NCI-H748 treated with DMSO at 0.1 percent for 48 hours (cell line): Measurements from ENCODE around the gene LARP1.
"Not testable (repeated sequence)": the region's sequence is repeated elsewhere in the genome, so short reads cannot be mapped to it uniquely, and the experiment has no call there.

Source experiments
- DNase-seq: peaks from one replicate; lab custom pipeline; 2025; lab: John Stamatoyannopoulos, UW

Gene LARP1

DNA sequence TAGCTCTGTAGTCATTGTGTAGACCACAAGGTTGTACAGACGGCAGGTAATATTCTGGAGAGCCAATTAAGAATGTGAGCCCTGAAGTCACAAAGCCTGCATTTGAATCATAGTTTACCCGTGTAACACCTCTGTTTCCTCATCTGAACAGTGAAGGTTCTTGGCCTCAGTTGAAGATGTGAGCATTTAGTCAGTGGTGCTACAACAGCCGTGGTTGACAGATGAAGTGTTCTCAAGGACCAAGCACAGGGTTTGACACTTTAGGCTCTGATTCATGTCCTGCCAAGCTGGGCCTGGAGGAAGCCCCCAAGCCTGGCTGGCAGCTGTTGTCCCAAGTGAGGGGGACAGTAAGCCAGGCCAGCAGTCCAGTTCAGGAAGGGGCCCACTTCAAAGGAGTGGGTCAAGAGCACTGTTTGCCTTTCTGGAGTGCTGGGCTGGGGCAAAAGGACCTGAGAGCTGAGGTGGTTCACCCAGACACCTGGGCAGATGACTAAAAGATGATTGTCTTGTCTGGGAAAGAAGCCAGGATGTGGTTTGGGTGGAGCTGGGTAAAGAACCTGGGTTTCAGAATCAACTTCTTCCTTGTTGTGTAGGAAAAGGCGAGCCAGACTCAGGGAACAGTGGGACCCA, 74.5 kb downstream of the LARP1 start:
- no peak for DNase-seq

DNA sequence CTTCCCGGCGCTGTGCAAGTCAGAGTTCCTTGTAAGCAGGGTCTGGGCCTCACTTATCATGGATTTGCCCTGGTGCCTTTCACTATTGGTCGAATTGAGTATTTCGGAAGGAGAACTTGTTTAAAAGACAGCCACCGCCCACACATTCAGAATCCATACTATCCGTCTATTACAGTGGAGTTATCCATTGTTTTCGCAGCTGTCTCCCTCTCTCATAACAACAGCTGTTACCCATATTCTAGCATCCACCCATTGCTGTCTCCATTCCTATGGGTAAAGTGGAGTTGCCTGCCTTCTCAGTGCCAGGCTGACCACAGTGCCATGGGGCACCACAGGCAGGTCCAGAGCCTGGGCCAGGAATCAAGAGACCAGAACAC, 75.0 kb downstream of the LARP1 start:
- no peak for DNase-seq

DNA sequence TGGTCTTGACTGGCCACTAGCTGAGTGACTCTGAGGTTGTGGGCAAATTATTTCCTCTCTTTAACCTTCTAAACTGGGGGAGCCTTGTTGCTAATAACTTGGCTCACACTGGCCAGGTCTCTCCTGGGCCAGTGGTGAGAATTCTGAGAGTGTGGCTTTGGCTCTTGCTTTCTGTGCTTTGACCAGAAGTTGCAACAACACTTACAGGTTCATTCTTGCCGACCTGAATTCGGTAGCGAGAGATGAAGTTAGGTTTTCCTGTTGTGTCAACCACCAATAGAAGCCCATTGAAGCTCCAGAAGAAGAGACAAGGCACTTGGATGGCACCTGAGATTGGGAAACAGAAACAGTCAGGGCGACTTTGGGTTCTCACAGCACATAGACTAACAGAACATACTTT, 75.4 kb downstream of the LARP1 start:
- DNase-seq: no peak

- no peak for DNase-seq
Observed at GRCh38 chr5:154831451-154831850, 76.3 kb downstream of the LARP1 start.

- DNase-seq: not testable (repeated sequence)
Observed at GRCh38 chr5:154832804-154833203, 77.6 kb downstream of the LARP1 start.

GRCh38 chr5:154834053-154834452, 78.9 kb downstream of the LARP1 start:
- DNase-seq: no peak

- DNase-seq: not testable (repeated sequence)
Observed at GRCh38 chr5:154835701-154836052, 80.5 kb downstream of the LARP1 start.

GRCh38 chr5:154836225-154836624, 81.0 kb downstream of the LARP1 start:
- DNase-seq: no peak

GRCh38 chr5:154837009-154837901, 82.1 kb downstream of the LARP1 start:
- no peak for DNase-seq

- DNase-seq: no peak
Observed at GRCh38 chr5:154840435-154841272, 85.5 kb downstream of the LARP1 start.

- DNase-seq: no peak
Observed at GRCh38 chr5:154841273-154841661, 86.1 kb downstream of the LARP1 start.

DNA sequence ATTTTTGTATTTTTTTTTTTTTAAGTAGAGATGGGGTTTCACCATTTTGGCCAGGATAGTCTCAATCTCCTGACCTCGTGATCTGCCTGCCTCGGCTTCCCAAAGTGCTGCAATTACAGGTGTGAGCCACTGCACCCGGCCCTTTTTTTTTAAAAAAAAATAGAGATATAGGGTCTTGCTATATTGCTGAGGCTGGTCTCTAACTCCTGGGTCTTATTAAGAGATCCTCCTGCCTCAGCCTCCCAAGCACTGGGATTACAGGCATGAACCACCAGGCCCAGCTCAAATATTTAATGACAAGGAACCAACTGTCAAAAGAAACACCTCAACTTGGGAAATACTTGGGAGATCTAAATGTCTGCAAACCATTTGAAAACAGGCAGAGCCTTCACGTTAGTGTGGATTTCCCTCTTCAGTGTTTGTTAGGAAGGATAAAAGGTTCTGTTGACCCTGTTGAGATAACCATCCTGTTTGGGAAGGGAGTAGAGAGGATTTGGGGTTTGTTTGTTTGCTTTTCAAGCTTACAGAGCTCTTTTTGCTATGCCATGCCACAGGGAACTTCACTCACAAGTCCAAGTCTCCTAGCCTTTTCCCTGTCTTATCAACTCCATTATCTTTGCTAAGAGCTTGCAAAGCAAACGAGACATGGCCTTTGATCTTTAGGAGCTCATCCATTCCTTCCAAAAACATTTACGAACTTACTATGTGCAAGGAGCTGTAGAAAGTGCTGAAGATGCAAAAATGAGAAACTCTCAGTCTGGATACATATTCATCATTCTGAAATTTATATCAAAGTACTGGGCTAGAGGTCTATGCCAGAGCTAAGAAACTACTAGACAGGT, 87.7 kb downstream of the LARP1 start:
- no peak for DNase-seq

- no peak for DNase-seq
Observed at GRCh38 chr5:154844809-154845208, 89.6 kb downstream of the LARP1 start.

DNA sequence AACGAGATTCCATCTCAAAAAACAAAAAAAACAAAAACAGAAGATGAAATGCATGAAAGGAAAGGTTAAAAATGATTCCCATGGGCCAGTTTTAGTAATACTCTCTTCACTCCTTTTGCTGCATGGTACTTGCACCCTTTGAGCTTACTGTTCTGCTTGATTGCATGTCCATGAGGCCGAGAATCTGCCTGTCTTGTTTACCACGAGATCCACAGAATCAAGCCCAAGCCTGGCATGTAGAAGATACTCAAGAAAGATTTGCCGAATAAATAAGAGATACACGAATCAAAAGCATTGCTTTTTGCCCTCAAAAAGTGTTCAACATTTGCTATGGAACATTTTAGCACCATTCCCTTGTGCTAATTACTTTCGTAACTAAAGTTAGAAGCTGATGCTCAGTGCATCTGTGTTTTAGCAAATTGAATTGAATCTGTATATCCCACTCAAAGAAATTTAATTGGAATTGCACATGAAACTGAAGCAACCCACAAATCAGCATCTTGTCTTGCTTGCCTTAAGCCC, 94.1 kb downstream of the LARP1 start:
- no peak for DNase-seq

GRCh38 chr5:154849791-154850201, 94.6 kb downstream of the LARP1 start:
- no peak for DNase-seq

DNA sequence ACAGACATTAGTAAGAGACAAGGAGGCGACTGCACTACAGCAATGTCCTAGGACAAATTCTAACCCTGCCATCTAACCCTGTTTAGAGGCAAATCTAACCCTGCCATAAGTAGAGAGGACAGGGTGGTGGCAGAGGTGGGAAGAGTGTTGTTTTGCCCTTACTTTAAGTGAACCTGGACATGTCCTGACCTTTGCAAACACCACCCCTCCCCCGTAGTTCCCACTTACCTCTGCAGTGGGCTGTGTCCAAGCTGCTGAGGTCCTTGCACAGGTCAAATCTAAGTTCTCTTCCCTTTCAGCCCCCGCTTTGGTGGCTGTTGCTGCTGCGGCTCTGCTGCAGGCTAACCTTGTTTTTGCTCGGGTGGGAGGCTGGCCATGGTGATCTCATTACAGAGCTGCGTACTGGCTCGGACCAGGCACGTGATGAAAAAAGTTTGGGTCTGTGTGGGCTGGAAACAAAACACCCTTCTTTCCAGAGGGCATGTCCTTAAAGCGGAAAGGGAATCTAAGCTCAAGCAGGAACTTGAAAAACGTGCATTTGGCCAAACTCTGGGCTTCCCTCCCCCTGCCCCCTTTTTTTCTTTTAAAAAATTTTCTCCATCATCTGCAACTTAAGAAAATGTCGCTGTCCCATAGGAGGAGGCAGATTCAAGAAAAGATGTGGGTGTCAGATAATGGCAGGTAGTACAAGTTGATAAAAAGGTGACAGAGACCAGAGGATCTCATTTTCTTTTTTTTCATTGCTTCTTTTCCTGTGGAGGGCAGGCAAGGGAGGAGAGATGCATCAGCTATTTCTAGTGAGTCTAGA, 95.3 kb downstream of the LARP1 start, which contains the start of gene FAXDC2:
FAXDC2 (minus strand) TSS at position 349 of the 808 bp plus-strand sequence. CDS start 12,425 bp downstream, outside the sequence.
- DNase-seq: no peak

DNA sequence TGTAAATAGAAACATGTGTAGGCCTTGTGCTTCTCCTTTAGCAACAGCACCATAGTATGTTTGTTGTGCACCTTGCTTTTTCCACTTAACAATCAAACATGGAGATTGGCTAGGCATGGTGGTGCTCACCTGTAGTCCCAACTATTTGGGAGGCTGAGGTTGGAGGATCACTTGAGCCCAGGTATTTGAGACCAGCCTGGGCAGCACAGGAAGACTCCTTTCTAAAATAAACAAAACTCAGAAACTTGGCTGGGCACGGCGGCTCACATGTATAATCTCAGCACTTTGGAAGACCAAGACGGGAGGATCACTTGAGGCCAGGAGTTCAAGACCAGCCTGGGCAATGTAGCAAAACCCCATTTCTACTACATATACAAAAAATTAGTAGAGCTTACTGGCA, 96.2 kb downstream of the LARP1 start:
- DNase-seq: no peak

GRCh38 chr5:154857530-154858296, 102.5 kb downstream of the LARP1 start:
- DNase-seq: peak; percentile 98

DNA sequence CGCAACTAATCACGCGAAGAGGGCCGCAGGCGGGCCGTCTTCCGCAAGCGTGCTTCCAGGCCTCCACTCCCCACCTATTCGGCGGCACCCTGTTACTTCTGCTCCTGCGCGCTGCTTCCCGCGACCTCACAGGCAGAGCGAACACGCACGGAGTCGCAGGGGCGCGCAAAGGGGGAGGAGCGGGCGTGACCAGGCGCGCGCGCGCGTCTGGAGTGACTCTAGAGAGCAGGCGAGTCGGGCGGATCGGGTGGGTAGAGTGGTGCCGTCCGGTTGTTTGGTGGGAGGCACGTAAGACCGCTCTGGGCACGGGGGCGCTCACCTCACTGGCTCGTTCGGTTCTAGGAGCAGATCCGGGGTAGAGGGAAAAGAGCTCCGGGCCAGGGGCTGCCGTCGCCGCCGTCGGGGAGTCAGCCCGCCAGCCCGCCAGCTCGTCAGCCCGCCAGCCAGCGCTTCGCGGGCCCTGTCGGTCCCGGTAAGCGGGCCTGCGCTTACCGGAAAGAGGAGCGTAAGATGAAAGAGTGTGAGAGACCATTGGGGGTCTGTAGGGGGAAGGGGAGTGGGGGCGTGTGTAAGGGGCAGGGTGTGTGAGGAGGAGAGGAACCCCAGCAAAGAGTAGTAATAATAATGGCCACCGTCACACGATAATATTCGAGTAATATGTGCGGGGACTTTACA, 103.3 kb downstream of the LARP1 start, which contains the start of gene CNOT8:
CNOT8 (plus strand) TSS at position 331 of the 675 bp plus-strand sequence. CDS start 4,652 bp downstream, outside the sequence.
- peak; percentile 92 for DNase-seq
